ENCODE results near the gene CES2. TPM values are rescaled to one million over a fixed set of nuclear protein-coding genes. Genes with fewer than 3 reads are reported as not detected.

Gene CES2
- total and polyA plus RNA-seq, 2 donors (not counting 3 experiments of a cell fraction or from before 2014, with no cell fraction given) = 19.1 to 28.8 TPM

DNA sequence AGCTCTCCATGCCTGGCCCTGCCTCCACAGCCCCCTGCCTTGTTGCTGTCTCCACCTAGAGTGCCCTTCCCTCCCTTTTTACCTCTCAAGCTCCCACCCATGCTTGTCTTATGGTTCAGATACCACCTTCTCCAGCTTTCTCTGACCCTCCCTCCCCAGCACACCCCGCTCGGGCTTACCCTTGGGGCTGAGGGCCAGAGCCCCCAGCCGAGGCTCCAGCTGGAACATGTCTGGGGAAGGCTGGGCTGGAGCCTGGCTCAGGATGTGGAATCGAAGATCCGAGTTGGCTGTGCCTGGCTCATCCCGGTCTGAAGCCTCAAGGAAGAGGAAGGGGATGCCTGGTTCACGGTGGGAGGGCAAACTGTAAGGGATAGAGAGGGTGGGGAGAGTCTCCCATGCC, 20.3 kb upstream of the CES2 start:
- CTCF ChIA-PET = no interaction called here

More for the DNA sequence above, 20.3 kb upstream of the CES2 start:
- TF ChIP-seq MAX (IDR thresholded peaks at IDR 0.05; ENCODE audit: insufficient read depth, insufficient read length) = no peak
- no peak for TF ChIP-seq POLR2A (IDR thresholded peaks at IDR 0.05; ENCODE audit: low read depth, low read length)
- no peak for TF ChIP-seq JUN (IDR thresholded peaks at IDR 0.05; ENCODE audit: borderline replicate concordance, insufficient read depth, insufficient read length, low read depth)
- no peak for TF ChIP-seq GATA2 (IDR thresholded peaks at IDR 0.05; ENCODE audit: insufficient read depth, insufficient read length, low read depth, low read length)
- TF ChIP-seq POLR2AphosphoS5 (IDR thresholded peaks at IDR 0.05; ENCODE audit: insufficient read depth, low read depth, low read length) = no peak
- TF ChIP-seq, protein P1, sequence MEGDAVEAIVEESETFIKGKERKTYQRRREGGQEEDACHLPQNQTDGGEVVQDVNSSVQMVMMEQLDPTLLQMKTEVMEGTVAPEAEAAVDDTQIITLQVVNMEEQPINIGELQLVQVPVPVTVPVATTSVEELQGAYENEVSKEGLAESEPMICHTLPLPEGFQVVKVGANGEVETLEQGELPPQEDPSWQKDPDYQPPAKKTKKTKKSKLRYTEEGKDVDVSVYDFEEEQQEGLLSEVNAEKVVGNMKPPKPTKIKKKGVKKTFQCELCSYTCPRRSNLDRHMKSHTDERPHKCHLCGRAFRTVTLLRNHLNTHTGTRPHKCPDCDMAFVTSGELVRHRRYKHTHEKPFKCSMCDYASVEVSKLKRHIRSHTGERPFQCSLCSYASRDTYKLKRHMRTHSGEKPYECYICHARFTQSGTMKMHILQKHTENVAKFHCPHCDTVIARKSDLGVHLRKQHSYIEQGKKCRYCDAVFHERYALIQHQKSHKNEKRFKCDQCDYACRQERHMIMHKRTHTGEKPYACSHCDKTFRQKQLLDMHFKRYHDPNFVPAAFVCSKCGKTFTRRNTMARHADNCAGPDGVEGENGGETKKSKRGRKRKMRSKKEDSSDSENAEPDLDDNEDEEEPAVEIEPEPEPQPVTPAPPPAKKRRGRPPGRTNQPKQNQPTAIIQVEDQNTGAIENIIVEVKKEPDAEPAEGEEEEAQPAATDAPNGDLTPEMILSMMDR (IDR thresholded peaks at IDR 0.05; ENCODE audit: extremely low read depth in 1 of 2, insufficient read depth in 1 of 2, low read depth in 1 of 2, low read length in 2 of 2) = no peak
- TF ChIP-seq EZH2 (IDR thresholded peaks at IDR 0.05; ENCODE audit: borderline replicate concordance, low read depth, low read length, severe bottlenecking) = no peak
- TF ChIP-seq MYC (IDR thresholded peaks at IDR 0.05; ENCODE audit: low read depth, low read length) = no peak
- no peak for TF ChIP-seq FOS (IDR thresholded peaks at IDR 0.05; ENCODE audit: borderline replicate concordance, insufficient read depth, low read length)
- intact Hi-C loops (cut with micrococcal nuclease) = no loop called here
- H4K20me1 ChIP-seq (replicated peaks; ENCODE audit: control insufficient read depth, extremely low read depth, insufficient read depth, low read length) = no peaks in the 10 kb centered on the region
- dilution Hi-C loops (cut with MboI; ENCODE audit: extremely low pct_ligation_motif_present, low sequenced_read_pairs) = no loop called here
- no peaks in the 10 kb centered on the region for H3K9me3 ChIP-seq (replicated peaks; ENCODE audit: control insufficient read depth, insufficient read depth, low read length)
- H3K4me1 ChIP-seq (ENCODE audit: control insufficient read depth, extremely low read depth, insufficient read depth, low read length) = no peaks in the 10 kb centered on the region
- no peak overlapping the region for H3K4me3 ChIP-seq (replicated peaks in 1 of 3; ENCODE audit: insufficient read depth in 1 of 3, low read depth in 1 of 3, low read length in 3 of 3)
- FAIRE-seq (no peak), DNase-seq (ENCODE audit: low read depth, low spot score) (no peak)
- no peak overlapping the region for H2AFZ ChIP-seq (ENCODE audit: low read depth, low read length)
- H3K9me1 ChIP-seq (replicated peaks; ENCODE audit: control insufficient read depth, extremely low read depth, insufficient read depth, low read length) = no peaks in the 10 kb centered on the region
- POLR2A ChIA-PET = no interaction called here
- no peaks in the 10 kb centered on the region for H3K36me3 ChIP-seq (ENCODE audit: control insufficient read depth in 2 of 2, extremely low read depth in 1 of 2, insufficient read depth in 2 of 2, low read length in 2 of 2)
- H3K4me2 ChIP-seq (ENCODE audit: insufficient read depth, low read length) = no peak overlapping the region
- no peaks in the 10 kb centered on the region for H3K79me2 ChIP-seq (ENCODE audit: control insufficient read depth, insufficient read depth, low read length)
- peaks cover 0 to 12% of the 10 kb centered on the region in 2 experiments for H3K27me3 ChIP-seq (ENCODE audit: control insufficient read depth in 2 of 2, insufficient read depth in 2 of 2, low read length in 2 of 2)
- no TSS peak for BruUV-seq (replicated peaks)
- H3K9ac ChIP-seq (replicated peaks; ENCODE audit: extremely low read depth, insufficient read depth, low read length) = no peak overlapping the region
- no peak overlapping the region for H3K27ac ChIP-seq (ENCODE audit: insufficient read depth, low read depth, low read length)

Measured in endothelial cell of umbilical vein (primary cell).